ENCODE measurements around the gene SULT4A1.

SULT4A1 gene

GRCh38 chr22:43891360-43892182 lies 29.3 kb upstream of the SULT4A1 start, which contains the start of gene PNPLA5:
Gene PNPLA5, minus strand, starts transcription at chr22:43892013. Its CDS starts 133 bp downstream, at chr22:43891880.
- peaks cover 9% of the 10 kb centered on the region for H3K4me1 ChIP-seq (ENCODE audit: insufficient read depth, insufficient read length)
- H3K27me3 ChIP-seq (ENCODE audit: insufficient read depth, insufficient read length) = peaks cover 39% of the 10 kb centered on the region
- H3K36me3 ChIP-seq (ENCODE audit: insufficient read depth, insufficient read length, low read length) = no peaks in the 10 kb centered on the region
- TF ChIP-seq ZNF274 (IDR thresholded peaks at IDR 0.05; ENCODE audit: low read depth, low read length) (no peak), YY1 (IDR thresholded peaks at IDR 0.05; ENCODE audit: insufficient read depth, insufficient read length) (no peak), SUZ12 (IDR thresholded peaks at IDR 0.05; ENCODE audit: extremely low read depth, insufficient read depth, insufficient read length) (no peak)
- no peaks in the 10 kb centered on the region for H3K9me3 ChIP-seq (ENCODE audit: insufficient read depth, low read length)
- DNase-seq (ENCODE audit: low read depth, low spot score) = no peak
- peak within 1 kb of the TSS; percentile 53 for H3K9ac ChIP-seq (ENCODE audit: insufficient read length, low read depth)
- peak within 1 kb of the TSS; percentile 40 for H3K4me3 ChIP-seq (ENCODE audit: insufficient read length, low read depth)

GRCh38 chr22:43890901-43891331 lies 28.6 kb upstream of the SULT4A1 start:
- H3K27me3 ChIP-seq (ENCODE audit: insufficient read depth, insufficient read length) = peaks cover 39% of the 10 kb centered on the region
- TF ChIP-seq YY1 (IDR thresholded peaks at IDR 0.05; ENCODE audit: insufficient read depth, insufficient read length) (no peak), SUZ12 (IDR thresholded peaks at IDR 0.05; ENCODE audit: extremely low read depth, insufficient read depth, insufficient read length) (no peak), ZNF274 (IDR thresholded peaks at IDR 0.05; ENCODE audit: low read depth, low read length) (no peak)
- peak overlapping the region; percentile 53 for H3K9ac ChIP-seq (ENCODE audit: insufficient read length, low read depth)
- no peaks in the 10 kb centered on the region for H3K9me3 ChIP-seq (ENCODE audit: insufficient read depth, low read length)
- peaks cover 5% of the 10 kb centered on the region for H3K4me1 ChIP-seq (ENCODE audit: insufficient read depth, insufficient read length)
- no peak for DNase-seq (ENCODE audit: low read depth, low spot score)
- H3K4me3 ChIP-seq (ENCODE audit: insufficient read length, low read depth) = peak overlapping the region; percentile 40
- H3K36me3 ChIP-seq (ENCODE audit: insufficient read depth, insufficient read length, low read length) = no peaks in the 10 kb centered on the region

GRCh38 chr22:43889860-43890253 lies 27.5 kb upstream of the SULT4A1 start:
- DNase-seq (ENCODE audit: low read depth, low spot score) = no peak
- H3K9ac ChIP-seq (ENCODE audit: insufficient read length, low read depth) = no peak overlapping the region
- no peaks in the 10 kb centered on the region for H3K36me3 ChIP-seq (ENCODE audit: insufficient read depth, insufficient read length, low read length)
- peaks cover 39% of the 10 kb centered on the region for H3K27me3 ChIP-seq (ENCODE audit: insufficient read depth, insufficient read length)
- no peak overlapping the region for H3K4me3 ChIP-seq (ENCODE audit: insufficient read length, low read depth)
- peaks cover 3% of the 10 kb centered on the region for H3K4me1 ChIP-seq (ENCODE audit: insufficient read depth, insufficient read length)
- TF ChIP-seq YY1 (IDR thresholded peaks at IDR 0.05; ENCODE audit: insufficient read depth, insufficient read length) = no peak
- no peak for TF ChIP-seq ZNF274 (IDR thresholded peaks at IDR 0.05; ENCODE audit: low read depth, low read length)
- no peak for TF ChIP-seq SUZ12 (IDR thresholded peaks at IDR 0.05; ENCODE audit: extremely low read depth, insufficient read depth, insufficient read length)
- no peaks in the 10 kb centered on the region for H3K9me3 ChIP-seq (ENCODE audit: insufficient read depth, low read length)

GRCh38 chr22:43889201-43889859 lies 27.0 kb upstream of the SULT4A1 start:
- Histone ChIP-seq H3K4me3 (ENCODE audit: insufficient read length, low read depth) (no peak overlapping the region), H3K36me3 (ENCODE audit: insufficient read depth, insufficient read length, low read length) (no peaks in the 10 kb centered on the region), H3K4me1 (ENCODE audit: insufficient read depth, insufficient read length) (peaks cover 3% of the 10 kb centered on the region), H3K27me3 (ENCODE audit: insufficient read depth, insufficient read length) (peaks cover 39% of the 10 kb centered on the region), H3K9me3 (ENCODE audit: insufficient read depth, low read length) (no peaks in the 10 kb centered on the region), H3K9ac (ENCODE audit: insufficient read length, low read depth) (peak overlapping the region; percentile 32)
- TF ChIP-seq ZNF274 (IDR thresholded peaks at IDR 0.05; ENCODE audit: low read depth, low read length) (no peak), YY1 (IDR thresholded peaks at IDR 0.05; ENCODE audit: insufficient read depth, insufficient read length) (no peak)
- DNase-seq (ENCODE audit: low read depth, low spot score) = no peak

- Histone ChIP-seq H3K4me3 (ENCODE audit: insufficient read length, low read depth) (no peak overlapping the region), H3K9me3 (ENCODE audit: insufficient read depth, low read length) (no peaks in the 10 kb centered on the region), H3K9ac (ENCODE audit: insufficient read length, low read depth) (no peak overlapping the region), H3K27me3 (ENCODE audit: insufficient read depth, insufficient read length) (peaks cover 39% of the 10 kb centered on the region), H3K36me3 (ENCODE audit: insufficient read depth, insufficient read length, low read length) (no peaks in the 10 kb centered on the region), H3K4me1 (ENCODE audit: insufficient read depth, insufficient read length) (peaks cover 3% of the 10 kb centered on the region)
- DNase-seq (ENCODE audit: low read depth, low spot score) = no peak
- TF ChIP-seq ZNF274 (IDR thresholded peaks at IDR 0.05; ENCODE audit: low read depth, low read length) (no peak), SUZ12 (IDR thresholded peaks at IDR 0.05; ENCODE audit: extremely low read depth, insufficient read depth, insufficient read length) (no peak)
These were observed 26.4 kb upstream of the SULT4A1 start for GRCh38 chr22:43888740-43889139.

GRCh38 chr22:43887391-43887790 lies 25.1 kb upstream of the SULT4A1 start:
- peaks cover 5% of the 10 kb centered on the region for H3K4me1 ChIP-seq (ENCODE audit: insufficient read depth, insufficient read length)
- H3K36me3 ChIP-seq (ENCODE audit: insufficient read depth, insufficient read length, low read length) = no peaks in the 10 kb centered on the region
- no peak for DNase-seq (ENCODE audit: low read depth, low spot score)
- H3K9ac ChIP-seq (ENCODE audit: insufficient read length, low read depth) = no peak overlapping the region
- H3K4me3 ChIP-seq (ENCODE audit: insufficient read length, low read depth) = no peak overlapping the region
- no peak for TF ChIP-seq ZNF274 (IDR thresholded peaks at IDR 0.05; ENCODE audit: low read depth, low read length)
- no peak for TF ChIP-seq SUZ12 (IDR thresholded peaks at IDR 0.05; ENCODE audit: extremely low read depth, insufficient read depth, insufficient read length)
- TF ChIP-seq YY1 (IDR thresholded peaks at IDR 0.05; ENCODE audit: insufficient read depth, insufficient read length) = no peak
- H3K9me3 ChIP-seq (ENCODE audit: insufficient read depth, low read length) = no peaks in the 10 kb centered on the region
- peaks cover 28% of the 10 kb centered on the region for H3K27me3 ChIP-seq (ENCODE audit: insufficient read depth, insufficient read length)

- TF ChIP-seq YY1 (IDR thresholded peaks at IDR 0.05; ENCODE audit: insufficient read depth, insufficient read length) (no peak), SUZ12 (IDR thresholded peaks at IDR 0.05; ENCODE audit: extremely low read depth, insufficient read depth, insufficient read length) (no peak)
- DNase-seq (ENCODE audit: low read depth, low spot score) = no peak
- no peak overlapping the region for H3K4me3 ChIP-seq (ENCODE audit: insufficient read length, low read depth)
- H3K4me1 ChIP-seq (ENCODE audit: insufficient read depth, insufficient read length) = peaks cover 5% of the 10 kb centered on the region
- no peaks in the 10 kb centered on the region for H3K36me3 ChIP-seq (ENCODE audit: insufficient read depth, insufficient read length, low read length)
- no peaks in the 10 kb centered on the region for H3K9me3 ChIP-seq (ENCODE audit: insufficient read depth, low read length)
- H3K9ac ChIP-seq (ENCODE audit: insufficient read length, low read depth) = no peak overlapping the region
- H3K27me3 ChIP-seq (ENCODE audit: insufficient read depth, insufficient read length) = peaks cover 17% of the 10 kb centered on the region
These were observed 23.9 kb upstream of the SULT4A1 start for GRCh38 chr22:43886231-43886630.

Data from NT2/D1 (cell line).